HG03520 (cell line): Measurements from ENCODE around the gene INPP4A.

ENCODE experiments used
- ATAC-seq: cut with Tn5 transposase; IDR thresholded peaks from one replicate; pipeline ENCODE4 v1.9.1; 2021; ENCODE audit warnings: mild to moderate bottlenecking, moderate library complexity; ENCODE audit not compliant: unreplicated experiment

The INPP4A gene

DNA sequence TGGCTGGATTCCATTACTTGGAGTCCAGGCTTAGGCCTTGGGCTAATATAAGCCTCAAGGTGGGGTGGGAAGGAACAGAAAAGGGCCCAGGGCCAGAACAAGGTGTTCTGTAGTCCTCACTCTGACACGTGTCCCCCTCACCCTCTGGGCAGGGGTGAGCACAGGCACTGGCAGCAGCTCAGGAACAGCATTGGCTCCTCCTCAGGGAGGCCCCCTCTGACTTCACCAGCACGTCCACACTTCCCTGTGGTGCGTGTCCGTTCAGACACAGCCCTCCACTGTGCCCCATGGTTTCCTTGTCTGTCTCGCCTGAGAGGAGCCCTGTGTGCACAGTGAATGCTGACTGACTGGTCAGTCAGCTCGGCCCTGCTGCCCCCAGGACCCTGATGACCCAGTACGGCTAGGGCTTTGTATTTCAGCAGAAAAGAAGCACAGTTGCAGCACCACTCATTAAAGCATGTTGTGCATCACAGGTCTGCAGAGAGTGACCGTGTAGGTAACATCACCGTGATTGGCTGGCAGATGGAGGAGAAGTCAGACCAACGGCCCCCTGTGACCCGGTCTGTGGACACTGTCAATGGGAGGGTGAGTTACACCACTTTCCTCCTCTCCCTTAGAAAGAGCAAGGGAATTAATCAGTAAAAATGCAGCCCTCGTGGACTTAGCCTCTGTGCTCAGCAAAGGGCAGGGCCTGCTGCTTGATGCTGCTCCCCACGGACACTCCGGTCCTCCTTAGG is 92.9 kb downstream of the INPP4A start:
- no peak for ATAC-seq

GRCh38 chr2:98538280-98539041 is 93.8 kb downstream of the INPP4A start:
- ATAC-seq: no peak

DNA sequence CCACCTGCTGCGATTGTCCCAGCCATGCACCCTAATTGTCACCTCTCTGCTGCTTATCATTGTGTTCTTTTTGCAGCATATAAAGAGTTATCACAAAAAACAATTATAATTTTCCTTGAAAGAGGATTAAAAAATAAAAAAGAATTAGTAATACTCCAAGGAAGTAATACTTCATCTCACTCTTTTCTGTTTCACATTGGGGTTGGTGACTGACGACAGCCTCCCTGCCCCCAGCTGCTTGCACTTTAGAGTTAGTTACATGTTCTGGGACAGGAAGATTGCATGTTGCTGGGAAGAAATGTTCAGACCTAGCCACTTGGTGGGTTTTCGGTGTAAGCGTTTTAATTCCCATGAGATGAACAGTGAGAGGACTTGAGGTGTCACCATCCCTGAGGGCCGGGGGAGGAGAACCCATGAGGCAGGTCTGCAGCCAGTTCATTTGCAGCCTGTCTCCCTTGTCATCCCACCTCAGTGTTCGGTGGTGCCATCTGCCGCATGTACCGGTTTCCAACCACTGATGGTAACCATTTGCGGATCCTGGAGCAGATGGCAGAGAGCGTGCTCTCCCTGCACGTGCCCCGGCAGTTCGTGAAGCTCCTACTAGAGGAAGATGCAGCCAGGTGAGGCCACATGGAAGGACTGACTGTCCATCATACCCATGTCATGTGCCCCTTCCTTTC is 94.5 kb downstream of the INPP4A start:
- ATAC-seq: no peak

- no peak for ATAC-seq
Measured at GRCh38 chr2:98540536-98540935, 95.9 kb downstream of the INPP4A start.

GRCh38 chr2:98541489-98541888 is 96.8 kb downstream of the INPP4A start:
- ATAC-seq: no peak

GRCh38 chr2:98541906-98542305 is 97.2 kb downstream of the INPP4A start:
- ATAC-seq: no peak

GRCh38 chr2:98543214-98543613 is 98.6 kb downstream of the INPP4A start:
- ATAC-seq: no peak

GRCh38 chr2:98543842-98544241 is 99.2 kb downstream of the INPP4A start:
- ATAC-seq: no peak

DNA sequence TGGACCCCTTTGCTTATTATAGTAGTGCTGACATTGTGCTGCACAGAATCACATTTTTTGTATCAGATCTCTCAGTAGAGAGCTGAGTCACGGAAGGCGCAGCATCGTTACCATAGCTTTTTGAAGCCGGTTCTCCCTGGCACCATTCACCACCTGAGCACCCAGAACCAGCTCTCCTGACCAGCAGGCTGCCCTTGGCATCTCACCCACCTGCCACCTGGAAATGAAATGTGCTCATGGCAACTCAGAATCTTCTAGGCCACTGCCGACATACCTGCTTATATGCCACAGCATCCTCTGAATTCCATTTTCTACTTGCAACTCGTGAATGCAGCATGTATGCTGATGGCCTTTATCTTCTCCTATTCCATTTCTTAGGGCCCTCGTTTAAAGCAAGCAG is 100.9 kb downstream of the INPP4A start:
- ATAC-seq: no peak

DNA sequence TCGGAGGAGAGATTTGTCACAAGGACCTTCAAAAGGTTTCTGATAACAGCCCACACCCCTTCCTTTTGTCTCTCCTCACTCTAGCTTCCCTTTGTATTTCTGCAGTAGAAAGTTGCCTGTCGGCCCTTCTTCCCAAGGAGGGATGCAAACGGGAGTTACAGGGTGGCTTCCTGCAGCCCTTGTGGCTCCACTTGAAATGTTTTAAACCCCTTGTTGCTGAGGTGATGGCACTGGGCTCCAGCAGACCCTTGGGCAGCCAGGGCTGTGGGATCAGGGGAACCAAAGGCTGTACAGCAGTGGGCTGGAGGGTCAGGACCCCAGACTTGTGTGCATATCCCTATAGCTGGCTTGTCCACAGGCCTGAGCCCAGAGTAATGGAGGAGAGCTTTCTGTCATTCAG is 101.5 kb downstream of the INPP4A start:
- no peak for ATAC-seq

- no peak for ATAC-seq
Measured at GRCh38 chr2:98547092-98547790, 102.6 kb downstream of the INPP4A start.

GRCh38 chr2:98548920-98549818 is 104.5 kb downstream of the INPP4A start:
- ATAC-seq: no peak

DNA sequence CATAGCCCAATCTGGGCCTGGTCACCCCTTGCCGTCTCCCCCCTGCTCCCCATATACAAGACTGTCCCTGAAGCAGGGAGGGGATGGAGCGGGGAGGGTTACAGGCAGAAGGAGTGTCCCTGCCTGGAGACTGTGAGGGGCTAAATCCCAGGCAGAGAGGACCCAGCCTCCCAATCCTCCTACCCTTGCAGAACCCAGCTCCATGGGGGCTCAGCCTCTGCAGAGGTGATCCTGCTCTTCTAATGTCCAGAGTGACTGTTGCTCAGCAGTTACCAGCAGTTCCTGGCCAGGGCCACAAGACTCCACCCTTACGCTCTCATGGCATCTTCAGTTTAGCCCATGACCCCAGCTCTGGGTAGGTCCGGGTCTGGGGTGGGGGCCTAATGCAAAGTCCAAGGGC is 105.5 kb downstream of the INPP4A start:
- no peak for ATAC-seq

DNA sequence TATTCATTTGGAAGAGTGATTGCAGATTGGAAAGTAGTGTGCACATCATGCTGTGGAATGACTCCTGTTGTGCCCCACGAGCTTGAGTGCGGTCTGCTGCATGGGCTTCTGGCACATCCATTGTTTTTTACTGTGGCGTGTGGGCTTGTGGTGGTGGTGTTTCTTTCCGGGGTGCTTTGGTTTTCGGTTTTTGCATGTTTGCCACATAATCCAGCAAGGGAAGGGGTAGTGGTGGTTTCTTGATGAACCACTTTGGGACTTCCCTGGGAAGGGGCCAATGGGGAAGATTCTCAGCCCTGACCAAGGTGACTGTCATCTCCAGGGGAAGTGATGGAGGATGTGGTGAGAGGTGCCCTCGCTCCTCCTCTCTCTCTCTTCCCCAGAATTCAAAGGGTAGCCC is 106.7 kb downstream of the INPP4A start:
- ATAC-seq: no peak

- ATAC-seq: no peak
Measured at GRCh38 chr2:98552499-98553179, 108.0 kb downstream of the INPP4A start.

DNA sequence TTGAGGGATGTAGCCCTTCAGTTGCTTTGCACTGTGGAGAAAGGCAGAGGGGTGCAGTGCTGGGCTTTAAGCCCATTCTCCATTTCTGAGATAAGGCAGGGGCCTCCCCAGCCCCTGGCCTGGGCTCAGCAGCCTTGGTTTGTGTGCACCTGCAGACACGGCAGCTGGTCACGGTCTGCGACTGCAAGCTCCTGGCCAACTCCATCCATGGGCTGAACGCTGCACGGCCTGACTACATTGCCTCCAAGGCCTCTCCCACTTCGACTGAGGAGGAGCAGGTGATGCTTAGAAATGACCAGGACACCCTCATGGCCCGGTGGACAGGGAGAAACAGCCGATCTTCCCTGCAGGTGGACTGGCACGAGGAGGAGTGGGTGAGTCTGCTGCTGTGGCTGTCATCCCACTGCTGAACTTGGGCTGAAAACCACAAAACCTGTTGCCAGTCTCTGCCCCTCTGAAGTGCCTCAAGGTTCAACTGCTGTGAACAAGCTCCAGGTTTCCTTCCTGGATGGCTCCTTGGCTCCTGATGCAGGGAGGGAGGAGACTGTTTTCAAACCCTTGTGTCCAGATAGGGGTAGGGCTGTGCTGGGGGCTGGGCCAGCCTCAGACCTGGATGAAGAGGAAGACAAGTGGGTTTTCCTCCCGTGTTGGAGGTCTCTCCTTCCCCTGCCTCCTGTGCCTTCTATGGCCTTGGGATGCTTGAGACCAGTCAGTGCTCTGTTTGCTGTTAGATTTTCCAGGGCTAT is 109.6 kb downstream of the INPP4A start:
- ATAC-seq: no peak

GRCh38 chr2:98555696-98556095 is 111.0 kb downstream of the INPP4A start:
- no peak for ATAC-seq

GRCh38 chr2:98556344-98557033 is 111.8 kb downstream of the INPP4A start:
- ATAC-seq: no peak
